NCI-H82 treated with DMSO at 0.1 percent for 48 hours (cell line): ENCODE results near the gene WSCD1.

Source experiments
- DNase-seq: peaks from one replicate; lab custom pipeline; 2025; ENCODE audit not compliant: unreplicated experiment; lab: John Stamatoyannopoulos, UW

WSCD1 gene

DNA sequence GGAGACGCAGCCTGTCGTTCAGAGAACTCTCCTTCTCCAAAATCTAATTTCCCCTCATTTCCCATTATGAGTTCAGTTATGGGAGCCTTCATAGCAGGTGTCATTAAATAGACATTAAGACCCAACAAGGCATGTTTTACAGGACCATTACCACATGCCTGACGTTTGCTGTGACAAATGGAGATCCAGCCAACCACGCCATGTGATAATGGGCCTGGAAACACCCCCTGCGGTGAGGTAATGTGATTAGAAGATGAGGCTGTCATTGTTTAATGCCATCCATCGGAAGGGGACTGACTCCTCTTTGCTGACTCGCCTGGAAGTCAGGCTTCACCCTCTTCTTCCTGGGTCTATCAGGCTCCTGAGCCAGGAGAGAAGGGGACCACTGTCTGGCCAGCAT is 76.9 kb downstream of the WSCD1 start:
- no peak for DNase-seq

DNA sequence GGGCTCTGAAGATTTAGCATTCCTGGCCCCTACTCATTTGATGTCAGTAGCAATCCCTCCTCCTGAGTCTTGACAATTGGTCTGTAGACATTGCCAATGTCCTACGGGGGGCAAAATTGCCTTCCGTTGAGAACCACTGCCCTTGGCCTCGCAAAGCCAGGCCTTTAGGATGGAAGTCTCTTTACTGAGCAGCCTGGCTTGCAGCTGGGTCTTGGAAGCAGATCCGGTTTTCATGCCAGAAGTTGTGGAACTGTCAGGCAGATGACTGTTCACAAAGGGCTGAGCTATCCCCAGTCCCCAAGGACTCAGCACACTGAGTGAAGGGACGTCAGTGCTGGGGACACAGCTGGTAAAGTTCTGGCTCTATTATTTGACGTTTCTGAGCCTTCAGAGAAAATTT is 83.2 kb downstream of the WSCD1 start:
- DNase-seq: no peak

DNA sequence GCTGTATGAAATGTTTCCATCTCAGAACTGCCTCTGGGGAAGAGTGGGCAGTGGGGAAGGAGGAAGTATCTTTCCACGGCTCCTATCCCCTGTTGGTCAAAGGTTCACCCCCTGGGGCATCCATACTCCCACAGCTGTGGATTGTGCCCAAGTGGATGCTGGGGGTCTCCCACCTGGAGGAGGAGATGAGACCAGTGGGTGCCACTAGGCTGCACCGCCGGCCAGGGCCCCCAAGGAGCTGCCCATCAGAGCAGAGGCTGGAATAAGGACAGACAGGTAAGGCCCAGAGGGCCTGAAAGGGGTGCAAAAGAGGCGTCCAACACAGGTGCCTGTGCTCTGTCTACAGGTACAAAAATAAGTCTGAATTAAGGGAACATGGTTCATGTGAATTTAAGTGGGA is 87.5 kb downstream of the WSCD1 start:
- no peak for DNase-seq

DNA sequence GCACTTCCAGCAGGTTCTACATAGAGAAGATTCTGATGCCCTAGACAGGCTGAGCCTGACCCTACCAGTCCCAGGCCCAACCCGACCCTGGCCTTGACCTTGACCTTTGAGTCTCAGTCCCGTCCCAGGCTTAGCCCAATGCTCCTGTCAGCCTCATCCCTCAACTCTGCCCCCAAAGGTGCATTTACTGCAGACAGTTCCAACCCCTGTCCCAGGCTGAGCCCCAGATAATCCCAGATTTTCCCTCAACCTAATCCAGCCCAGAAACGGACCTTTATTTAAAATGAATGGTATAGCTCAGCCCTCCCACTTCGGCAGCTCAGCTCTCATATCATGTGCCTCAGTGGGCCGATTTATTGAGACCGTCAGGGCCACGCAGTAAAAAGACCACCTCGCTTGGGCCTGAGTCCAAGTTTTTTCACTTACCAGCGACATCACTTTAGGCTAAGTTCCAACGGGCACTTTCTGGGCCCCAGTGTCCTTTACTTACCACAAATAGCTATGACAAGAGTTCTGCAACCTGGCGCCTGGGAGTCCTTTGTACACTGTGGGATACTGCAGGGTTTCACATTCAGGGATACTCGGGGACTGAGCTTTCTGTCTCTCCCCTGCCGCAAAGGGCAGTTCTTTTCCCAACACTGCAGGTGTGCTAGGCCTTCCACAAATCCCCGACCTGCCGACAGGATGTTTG is 89.5 kb downstream of the WSCD1 start:
- no peak for DNase-seq

DNA sequence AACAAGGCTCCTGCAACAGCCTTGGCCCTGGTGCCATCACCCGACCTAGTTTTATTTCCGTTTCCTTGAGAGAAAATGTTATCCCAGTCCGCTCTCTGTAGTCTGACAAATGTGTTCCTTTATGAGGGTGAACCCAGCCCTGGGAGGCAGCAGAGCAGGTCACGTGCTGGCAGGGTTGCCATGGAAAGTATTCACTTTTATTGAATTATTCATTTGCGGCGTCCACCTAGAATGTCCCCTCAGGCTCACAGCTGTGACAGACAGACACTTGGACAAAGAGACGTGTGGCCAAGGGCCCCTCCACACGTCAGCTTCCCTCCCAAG is 90.0 kb downstream of the WSCD1 start:
- no peak for DNase-seq

DNA sequence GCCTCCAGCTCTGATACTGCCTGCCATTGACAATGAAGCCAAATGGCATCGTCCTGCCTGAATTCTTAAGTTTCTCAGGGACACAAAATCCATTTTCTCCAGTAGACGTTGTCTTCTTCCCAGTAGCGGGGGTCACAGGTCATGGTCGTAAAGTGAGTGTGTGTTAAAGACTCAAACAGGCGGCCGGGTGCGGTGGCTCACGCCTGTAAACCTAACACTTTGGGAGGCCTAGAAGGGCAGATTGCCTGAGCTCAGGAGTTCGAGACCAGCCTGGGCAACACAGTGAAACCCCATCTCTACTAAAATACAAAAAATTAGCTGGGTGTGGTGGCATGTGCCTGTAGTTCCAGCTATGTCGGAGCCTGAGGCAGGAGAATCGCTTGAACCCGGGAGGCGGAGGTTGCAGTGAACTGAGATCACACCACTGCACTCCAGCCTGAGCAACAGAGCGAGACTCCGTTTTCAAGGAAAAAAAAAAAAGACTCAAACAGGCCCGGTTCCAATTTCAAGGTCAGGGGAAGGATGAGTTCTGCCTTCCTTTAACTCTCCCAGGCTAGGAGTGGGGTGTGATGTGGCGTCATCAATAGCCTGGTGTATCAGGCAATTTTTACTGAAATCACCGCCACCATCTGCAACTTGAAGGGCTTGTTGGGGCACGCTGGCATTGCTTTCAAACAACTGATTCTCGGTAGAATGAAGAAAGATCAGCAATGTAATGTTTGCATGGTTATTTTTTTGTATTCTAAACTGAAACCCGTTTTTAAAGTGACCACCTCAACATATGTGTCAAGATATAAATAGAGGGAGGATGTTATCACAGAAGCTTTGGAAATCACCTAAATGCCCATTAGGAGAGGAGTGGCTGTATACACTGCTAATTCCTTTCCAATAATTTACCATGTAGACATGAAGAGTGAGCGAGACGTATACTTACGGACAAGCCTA is 91.0 kb downstream of the WSCD1 start:
- no peak for DNase-seq

DNA sequence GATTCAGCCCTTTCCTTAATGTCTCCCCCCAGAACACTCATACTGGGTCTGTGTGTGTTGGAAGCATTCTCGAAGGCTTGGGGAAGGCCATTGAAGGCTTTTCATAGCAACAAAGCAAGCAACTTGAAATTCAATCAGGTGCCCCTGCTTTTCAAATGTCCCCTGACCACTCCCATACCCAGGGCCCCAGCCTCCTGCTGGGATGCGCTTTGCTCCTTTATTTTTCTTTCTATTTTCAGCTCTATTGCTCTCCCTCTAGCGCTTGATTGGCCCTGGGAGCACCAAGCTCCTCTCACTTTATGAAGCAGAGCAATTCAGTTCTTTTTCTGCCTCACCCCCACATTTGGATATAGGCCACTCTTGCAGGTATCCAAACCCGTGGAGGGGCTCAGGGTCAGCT is 92.0 kb downstream of the WSCD1 start:
- DNase-seq: no peak

DNA sequence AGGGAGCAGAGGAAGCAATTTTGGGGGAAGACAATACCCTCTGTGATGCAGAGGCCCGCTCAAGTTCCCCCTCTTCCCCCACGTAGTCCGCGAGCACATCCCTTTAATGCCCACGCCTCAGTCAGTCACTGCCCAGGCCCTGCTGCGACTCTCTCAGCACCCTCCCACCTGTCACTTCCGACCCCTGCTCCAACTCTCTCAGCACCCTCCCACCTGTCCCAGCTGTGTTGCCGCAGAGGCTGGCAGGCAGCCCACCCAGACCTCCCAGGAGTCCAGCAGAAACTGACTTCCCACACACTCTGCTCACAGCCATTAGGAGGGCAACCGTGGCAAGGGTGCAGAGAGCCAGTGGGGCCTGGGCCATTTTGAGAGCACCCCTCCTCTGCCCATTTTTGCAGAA is 92.7 kb downstream of the WSCD1 start:
- DNase-seq: no peak

DNA sequence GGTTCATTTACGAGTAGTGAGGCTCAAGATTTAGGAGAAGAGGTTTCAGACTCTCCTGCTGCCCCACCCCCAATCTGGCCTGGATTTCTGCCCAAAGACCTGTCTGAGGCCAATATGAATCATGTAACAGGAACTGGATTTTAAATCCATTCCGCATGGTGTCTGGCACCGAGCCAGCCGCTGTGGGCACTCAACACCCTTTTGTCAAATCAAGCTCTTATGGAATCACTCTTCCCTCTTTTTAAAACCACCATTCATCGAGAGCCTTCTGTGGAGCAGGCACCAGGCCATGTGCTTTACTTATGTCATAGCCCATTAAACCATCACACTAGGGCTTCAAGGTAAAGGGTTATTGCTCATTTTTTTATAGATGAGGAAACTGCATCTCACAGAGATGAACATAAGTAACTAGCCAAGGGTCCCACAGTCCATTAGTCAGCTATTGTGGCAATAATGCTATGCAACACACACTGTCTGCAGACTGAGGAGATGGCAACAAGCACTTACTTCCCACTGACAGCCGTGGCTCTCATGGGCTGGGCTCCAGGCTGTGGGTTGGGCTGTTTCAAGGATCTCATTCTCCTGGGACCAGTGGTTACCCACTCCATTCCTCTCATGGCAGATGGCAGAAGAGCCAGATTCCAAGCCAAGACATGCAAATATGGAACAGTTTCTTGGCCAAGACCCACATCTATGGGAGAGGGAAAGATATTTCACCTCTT is 93.6 kb downstream of the WSCD1 start:
- DNase-seq: no peak

DNA sequence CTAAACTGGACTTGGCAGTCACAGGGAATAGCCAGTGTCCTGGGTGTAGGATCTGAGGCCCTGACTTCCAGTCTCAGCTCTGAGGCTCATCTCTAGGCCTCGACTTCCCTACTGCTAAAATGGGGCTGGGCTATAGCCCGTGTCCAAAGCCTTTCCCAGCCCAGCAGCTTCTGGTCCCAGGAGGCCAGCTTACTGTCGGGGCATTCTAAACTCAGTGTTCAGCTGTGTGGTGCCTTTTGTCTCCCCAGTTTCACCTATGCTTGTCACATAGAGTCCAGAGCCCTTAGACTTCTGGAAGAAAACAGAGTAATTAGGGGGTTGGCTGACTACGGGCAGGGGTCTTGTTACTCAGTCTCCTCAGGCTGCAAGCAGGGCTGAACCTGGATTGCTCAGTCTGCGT is 94.8 kb downstream of the WSCD1 start:
- no peak for DNase-seq

DNA sequence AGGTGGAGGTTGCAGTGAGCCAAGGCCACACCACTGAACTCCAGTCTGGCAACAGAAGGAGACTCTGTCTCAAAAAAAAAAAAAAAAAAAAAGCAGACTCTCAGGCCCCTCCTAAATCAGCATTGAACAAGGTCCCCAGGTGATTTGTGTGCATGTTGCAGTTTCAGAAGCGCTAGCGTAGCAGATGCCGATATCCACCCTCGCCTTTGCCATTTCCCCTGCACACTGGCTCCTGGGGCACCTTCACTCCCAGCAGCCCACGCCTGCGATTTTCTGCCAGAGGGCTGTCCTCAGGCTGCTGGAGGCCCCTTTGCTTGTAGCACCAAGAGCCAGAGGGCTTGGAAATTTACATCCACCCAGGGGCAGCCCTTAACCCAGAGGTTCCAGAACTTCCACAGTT is 95.6 kb downstream of the WSCD1 start:
- no peak for DNase-seq

DNA sequence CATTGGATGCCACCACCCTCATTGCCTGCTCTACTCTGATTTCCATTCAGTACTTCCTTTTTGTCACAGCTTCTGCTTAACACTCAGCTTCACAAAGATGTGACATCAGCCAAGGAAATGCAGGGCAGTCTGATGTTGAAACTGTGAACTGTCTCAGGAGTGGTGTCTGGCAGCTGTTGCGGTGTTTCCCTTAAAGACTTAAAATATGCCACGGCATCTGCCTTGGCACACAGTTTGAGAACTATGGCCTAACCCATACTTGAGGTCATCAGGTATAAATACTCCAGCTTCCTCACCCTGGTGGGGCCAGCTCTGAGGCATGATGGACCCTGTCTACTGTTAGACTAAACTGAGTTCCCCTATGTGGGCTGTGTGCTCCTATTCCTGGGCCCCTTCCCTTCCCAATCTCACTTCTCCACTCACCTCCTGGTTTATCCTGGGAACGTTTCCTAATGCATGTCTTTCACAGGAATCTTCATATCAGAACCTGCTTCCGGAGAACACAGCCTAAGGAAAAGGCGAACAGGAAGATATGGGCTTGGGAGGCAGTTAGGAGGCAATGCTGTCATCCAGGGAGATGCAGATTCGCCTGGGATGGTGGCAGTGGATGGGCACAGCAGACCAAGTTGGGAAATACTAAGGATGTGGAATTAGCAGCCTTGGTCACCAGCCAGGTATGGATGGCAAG is 96.5 kb downstream of the WSCD1 start:
- DNase-seq: no peak

DNA sequence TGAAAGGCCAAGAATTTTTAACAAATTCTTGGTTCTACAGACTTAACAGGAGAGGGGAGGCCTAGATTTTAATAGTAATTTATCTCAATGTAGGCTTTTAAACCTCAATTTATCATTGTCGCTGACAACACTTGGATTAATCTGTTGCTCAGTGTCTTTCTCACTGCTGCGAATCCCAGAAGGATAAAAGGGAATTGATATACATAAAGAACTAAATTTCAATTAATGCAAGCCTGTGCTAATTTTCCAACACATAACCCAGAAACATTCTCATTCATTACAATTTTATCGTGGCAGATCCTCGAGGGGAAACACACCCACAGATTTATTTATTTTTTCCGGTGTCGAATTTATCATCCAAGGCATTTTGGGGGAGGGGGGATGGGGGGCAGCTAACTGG is 98.1 kb downstream of the WSCD1 start:
- no peak for DNase-seq

DNA sequence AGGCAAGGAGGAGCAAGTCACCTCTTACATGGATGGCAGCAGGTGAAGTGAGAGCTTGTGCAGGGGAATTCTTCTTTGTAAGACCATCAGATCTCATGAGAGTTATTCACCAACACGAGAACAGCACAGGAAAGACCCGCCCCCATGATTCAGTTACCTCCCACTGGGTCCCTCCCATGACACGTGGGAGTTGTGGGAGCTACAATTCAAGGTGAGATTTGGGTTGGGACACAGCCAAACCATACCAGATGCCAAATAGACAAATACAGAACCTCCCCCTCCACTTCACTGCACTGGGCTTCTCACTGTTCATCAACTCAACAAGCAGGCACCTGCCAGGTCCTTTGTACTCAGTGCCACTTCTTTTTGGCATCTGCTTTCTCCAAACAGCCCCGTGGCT is 100.2 kb downstream of the WSCD1 start:
- no peak for DNase-seq

DNA sequence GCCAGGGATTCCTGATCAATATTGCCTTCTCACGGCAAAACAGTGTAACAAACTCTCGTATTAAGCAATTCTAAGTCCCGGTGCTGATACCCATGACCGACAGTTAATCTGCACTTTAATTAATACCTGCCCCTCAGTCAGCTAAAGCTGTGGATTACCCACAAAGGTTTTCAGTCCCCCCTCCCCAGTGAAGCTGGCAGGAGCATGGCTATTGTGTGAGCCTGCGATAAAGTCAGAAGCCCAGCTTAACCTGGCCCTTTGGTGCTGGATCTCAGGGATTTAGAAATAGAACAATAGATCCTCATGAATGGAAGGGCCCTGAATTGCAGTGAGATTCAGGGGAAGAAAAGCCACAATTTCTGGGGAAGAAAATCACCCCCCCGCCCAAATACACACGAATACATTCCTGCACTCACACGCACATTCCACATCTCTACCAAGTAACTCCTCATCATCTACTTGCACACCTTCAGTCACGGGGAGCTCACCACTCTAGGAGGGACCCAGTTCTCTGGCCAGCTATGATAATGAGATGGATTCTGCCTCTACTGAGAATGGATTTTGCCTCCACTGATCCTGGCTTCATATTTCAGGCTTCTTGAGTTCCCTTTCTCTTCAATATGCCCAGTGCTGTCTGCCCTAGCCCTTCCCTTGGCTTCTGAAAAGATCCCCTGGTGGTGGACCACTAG is 102.6 kb downstream of the WSCD1 start:
- peak; percentile 69 for DNase-seq

DNA sequence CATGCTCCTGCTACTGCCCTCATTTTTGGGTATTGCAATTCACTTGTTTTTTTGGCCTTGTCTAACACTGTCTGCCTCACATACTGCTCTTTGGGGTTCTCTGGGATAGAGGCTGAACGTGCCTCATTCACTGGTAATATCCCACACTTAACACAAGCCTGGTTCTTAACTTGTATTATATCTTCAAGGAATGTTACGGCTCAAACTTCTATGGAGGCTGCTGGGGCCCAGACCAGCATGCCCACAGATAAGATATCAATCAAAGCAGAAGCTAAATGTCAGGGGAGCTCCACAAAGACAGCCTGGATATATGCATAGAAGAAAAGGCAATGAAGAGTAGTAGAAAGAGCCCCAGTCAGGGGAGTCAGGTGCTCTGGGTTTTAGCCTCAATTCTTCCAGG is 103.5 kb downstream of the WSCD1 start:
- no peak for DNase-seq
